HG03378 (cell line): ENCODE data around the gene CRKL.

ENCODE experiments used
- ATAC-seq: cut with Tn5 transposase; IDR thresholded peaks from one replicate; pipeline ENCODE4 v1.9.1; 2021; ENCODE audit warnings: mild to moderate bottlenecking, moderate library complexity; ENCODE audit not compliant: unreplicated experiment

The CRKL gene

DNA sequence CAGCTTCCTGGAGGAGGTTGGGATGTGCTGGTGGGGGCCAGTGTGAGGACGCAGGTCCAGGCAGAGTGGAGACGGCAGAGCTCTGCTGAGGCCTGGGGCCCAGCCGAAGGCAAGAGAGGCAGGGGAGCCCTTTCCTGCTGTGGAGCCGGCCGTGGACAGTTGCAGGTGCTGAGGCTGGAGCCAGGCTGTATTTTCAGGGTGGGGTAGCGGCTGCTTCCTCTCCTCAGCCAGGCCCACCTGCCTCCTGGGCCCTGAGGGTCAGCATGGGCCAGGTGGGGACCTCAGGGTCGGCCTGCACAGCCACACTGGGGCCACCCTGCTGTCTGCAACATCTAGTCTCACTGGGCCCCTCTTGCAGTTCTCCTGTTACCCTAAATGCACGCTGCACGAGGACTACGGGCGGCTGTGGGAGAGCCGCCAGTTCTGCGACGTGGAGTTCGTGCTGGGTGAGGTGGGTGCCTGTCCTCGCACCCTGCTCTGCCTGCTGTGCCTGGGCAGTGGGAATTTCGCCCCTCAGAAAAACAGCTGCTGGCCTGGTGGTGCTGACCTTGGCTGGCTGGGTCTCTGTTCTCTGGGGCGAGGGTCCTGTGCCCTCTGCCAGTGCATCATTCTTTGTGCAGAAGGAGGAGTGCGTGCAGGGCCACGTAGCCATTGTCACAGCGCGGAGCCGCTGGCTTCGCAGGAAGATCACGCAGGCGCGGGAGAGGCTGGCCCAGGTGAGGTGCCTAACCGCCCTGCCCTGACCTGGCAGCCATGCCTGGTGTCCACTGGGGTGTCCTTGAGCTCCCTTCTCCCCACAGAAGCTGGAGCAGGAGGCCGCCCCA, 76.3 kb downstream of the CRKL start:
- no peak for ATAC-seq

DNA sequence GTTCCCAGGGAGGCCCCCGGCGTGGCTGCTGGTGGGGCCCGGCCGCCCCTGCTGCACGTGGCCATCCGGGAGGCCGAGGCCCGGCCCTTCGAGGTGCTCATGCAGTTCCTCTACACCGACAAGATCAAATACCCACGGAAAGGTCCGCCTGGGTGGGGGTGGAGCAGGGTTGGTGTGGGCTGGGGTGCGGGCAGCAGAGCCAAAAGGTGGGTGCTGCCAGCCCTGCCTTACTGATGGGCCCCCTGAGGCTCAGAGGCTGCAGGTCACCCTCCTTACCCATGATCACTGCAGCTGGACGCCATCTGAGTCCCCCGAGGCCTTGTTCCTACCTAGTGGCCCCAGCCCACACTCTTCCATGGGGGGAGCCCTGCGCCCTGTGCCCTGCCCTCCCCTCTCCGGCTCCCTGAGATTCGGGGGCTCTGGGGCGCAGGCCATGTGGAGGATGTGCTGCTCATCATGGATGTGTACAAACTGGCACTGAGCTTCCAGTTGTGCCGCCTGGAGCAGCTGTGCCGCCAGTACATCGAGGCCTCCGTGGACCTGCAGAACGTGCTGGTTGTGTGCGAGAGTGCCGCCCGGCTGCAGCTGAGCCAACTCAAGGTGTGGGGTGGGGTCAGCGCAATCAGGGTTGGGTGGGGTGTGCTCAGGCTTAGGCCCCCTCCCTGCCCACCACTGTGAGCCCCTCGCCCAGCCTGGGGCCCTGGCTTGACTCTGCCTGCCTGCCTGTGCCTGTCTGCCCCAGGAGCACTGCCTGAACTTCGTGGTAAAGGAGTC, 77.1 kb downstream of the CRKL start:
- no peak for ATAC-seq

DNA sequence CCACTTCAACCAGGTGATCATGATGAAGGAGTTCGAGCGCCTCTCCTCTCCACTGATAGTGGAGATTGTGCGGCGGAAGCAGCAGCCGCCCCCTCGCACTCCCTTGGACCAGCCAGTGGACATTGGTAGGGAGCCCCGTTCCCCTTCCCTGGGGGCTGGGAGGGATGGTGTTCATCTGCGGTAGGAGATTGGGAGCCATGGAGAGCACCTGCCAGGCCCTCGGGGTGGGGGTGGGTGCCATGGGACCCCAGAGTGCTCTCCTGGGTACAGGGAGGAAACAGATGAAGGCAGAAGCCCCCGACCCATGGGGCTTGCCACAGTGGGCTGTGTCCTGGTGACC, 77.7 kb downstream of the CRKL start:
- no peak for ATAC-seq

DNA sequence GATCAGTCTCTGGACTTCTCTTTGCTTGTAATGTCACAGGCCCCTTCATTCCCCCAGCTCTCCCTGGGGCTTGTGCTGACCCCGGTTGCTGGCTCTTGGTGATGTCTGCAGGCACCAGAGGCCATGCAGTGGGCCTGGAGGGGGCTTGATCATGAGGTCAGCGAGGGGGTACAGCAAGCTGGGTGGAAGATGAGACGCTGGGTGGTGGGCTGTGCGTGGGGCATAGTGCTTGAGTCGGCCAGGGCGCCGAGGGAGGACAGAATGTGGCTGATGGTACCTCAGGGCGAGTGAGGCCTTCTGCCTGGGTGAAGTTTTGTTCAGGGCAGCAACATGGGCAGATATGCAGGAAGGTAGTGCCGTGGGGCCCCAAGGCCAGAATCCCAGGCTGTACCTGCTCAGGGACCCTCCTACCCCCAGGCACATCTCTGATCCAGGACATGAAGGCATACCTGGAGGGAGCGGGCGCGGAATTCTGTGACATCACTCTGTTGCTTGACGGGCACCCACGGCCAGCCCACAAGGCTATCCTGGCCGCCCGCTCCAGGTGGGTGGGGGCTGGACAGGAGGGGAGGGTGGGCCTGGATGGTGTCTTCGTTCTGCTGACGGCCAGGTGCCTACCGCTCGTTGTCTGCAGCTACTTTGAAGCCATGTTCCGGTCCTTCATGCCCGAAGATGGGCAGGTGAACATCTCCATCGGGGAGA, 78.3 kb downstream of the CRKL start:
- no peak for ATAC-seq

DNA sequence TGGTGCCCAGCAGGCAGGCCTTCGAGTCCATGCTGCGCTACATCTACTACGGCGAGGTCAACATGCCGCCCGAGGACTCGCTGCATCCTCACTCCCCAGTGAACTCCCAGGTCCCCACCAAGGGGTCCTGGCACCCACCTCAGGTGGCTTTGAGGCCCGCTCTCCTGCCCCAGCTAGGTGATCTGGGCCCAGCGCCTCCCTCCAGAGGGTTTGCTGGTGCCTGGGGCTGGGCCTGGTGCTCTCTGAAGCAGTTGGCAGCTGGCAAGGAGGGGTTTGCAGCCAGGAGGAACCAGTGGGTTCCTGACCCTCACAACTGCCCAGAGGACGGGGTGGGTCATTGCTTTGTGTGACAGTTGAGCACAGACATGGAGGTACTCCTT, 78.8 kb downstream of the CRKL start:
- ATAC-seq: no peak

DNA sequence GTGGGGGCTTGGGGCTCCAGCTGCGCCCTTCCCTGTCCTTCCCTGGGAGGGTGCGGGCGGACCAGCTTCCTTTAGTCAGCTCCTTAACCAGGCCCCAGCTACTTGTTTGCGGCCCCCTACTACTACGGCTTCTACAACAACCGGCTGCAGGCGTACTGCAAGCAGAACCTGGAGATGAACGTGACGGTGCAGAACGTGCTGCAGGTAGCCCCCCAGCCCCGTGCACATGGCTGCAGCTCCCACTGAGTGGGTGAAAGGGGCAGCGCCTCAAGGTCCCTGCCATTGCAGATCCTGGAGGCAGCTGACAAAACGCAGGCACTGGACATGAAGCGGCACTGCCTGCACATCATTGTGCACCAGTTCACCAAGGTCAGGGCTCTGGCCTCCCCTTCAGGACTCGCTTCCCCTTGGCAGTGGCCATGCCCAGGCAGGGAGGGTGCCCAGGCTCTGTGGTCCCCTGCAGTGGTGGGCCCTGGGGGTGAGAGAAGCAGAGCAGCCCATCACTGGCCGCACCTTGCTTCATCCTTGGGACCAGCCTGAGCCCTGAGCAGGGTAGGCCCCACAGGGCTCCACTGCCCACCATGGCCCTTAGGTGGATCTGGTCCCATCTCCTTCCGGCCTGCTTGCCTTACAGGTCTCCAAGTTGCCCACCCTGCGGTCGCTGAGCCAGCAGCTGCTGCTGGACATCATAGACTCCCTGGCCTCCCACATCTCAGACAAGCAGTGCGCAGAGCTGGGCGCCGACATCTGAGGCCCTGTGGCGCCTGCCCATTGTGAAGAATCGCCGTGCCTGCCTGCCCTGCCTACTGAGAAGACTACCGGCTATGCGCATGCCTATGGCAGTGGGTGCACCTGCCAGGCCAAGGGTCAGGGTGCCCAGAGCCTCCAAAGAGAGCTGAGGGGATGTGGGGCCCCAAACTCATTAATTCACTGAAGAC, 79.7 kb downstream of the CRKL start:
- no peak for ATAC-seq

DNA sequence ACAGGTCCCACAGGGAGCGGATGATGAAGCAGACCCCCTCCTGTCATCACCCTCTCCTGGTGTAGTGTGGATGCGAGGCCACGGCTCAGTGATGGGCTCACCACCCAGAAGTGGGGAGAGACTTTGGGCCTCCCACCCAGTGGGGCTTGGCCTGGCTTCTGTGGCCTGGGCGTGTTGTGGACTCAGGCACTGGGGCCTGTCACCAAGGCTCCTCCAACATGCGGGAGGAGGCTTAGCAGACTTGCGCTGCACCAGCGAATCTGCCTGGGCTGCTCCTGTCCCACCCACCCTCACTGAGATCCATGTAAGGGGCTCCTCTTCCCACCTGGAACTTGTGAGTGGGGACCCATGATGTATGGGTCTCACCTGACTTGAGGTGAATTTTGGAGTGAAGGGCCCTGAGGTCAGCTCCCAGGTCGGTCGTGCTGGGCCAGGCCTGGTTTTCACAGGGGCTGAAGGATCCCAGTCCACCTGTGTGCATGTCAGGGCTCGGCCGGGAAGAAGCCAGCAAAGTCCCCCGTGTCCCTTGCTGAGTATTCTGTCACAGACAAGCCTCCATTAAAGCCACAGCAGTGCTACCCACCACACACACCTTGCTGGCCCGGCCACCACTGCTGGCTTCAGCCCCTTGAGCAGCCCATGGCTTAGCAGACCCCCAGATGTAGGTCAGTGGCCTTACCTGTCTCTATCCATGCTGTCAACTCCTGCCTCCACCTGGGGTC, 80.5 kb downstream of the CRKL start:
- no peak for ATAC-seq

DNA sequence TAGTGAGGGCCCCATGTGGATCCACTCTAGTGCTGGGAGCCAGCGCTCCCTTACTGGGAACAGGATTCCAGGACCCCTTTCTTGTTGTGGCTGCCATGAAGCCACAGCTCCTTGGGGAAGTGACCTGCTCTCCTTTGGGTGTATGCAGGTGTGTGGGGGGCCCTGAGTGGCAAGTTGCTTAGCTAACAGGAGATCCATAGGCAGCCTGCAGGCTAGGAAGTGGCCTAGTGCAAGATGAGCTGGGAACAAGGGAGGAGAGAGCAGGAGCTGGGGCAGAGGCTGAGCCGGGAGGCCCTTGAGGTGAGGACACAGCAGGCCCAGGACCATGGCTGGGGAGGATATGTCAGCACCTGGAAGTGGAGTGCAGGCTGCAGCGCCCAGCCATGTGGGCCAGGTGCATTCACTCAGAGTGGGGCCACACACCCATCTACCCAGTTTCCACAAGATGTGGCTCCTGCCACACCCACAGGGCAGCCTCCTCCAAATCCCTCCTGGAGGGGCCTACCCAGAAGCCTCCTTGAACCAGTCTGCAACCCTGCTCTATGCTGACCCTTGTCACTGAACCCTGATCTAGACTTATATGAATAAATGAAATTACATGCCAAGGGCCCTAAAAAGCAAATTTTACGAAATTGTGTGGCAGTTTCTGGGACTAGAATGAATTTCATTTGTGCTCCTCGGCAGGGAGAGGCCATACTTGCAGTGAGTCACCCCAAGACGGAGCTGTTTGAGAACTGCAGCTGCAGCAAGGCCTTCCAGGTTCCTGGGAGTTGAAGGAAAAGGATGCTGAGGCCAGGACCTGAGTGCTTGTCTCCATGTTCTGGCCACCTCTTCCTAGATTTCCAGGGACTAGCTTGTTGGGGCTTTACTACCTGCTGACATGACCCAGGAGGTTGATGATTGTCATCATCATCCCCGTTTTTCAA, 81.5 kb downstream of the CRKL start:
- ATAC-seq: no peak

DNA sequence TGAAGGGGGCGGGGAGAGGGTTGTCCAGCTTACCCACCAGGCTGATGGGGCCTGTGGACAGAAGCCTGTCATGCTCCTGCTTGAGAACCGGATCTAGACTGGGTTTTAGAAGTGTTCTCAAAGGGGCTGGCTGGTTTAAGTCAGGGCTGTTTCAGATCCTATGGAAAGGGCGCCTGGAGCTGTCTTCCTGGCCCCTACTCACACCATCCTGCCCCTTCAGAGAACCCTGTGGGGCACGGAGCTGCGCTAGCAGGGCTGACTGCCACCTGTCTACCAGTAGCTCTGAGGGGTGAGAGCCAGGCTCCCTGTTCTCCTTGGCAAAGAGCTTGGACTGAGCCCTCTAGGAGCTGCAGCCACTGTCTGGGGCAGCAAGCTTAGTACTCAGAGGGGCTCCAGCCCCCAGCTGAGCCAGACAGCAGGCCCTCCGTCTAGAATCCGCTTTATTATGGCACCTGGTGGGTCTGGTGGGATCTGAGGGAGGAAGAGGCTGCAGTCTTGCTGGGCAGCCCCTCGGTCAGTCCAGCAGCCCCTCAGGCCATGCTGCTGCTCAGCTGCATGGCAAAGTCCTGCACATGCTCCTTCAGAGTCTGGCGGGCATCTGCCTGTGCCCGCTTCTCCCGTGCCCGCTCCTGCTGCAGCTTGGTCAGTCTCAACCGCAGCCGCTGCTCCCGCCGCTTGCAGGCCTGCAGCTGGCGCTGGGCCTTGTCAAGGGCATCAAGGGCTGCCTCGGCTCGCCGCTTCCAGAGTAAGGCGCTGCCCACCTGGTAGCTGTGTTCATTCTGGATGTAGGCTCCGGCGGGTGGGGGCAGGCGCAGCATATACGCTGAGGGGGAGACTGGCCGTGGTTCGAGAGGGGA, 82.4 kb downstream of the CRKL start:
- ATAC-seq: no peak

DNA sequence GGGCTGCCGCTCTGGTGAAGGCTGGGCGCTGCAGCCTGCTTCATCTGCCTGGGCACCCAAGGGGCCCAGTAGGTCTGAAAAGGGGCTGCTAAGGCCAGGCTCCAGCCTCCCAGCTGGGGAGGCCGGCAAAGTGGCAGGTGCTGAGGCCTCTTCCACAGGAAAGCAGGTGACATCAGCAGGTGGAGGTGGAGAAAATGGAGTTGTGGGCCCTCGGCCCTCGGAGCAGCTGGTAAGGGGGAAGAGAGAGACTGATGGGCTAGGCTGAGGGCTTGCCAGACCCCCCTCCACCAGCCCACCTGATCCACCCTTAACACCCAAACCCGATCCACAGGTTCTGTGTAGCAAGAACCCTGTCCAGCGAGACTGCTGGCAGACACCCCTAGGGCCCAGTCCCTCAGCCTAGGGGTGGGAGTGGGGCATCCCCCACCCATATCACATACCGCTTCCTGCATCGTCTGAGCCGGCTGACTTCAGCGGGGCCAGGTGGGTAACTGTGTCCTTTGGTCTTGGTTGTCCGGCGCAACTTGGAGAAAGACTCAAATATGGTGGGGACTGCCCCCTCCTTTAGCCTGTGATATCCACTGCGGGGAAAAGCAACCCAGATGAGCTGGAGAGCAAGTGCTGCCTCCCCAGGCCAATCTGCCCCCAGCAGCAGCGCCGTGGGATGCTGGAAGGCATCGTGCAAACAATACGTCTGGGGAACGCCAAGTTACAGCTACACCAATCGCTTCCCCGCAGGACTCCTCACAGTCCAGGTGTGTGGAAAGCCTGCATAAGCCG, 83.2 kb downstream of the CRKL start:
- no peak for ATAC-seq

DNA sequence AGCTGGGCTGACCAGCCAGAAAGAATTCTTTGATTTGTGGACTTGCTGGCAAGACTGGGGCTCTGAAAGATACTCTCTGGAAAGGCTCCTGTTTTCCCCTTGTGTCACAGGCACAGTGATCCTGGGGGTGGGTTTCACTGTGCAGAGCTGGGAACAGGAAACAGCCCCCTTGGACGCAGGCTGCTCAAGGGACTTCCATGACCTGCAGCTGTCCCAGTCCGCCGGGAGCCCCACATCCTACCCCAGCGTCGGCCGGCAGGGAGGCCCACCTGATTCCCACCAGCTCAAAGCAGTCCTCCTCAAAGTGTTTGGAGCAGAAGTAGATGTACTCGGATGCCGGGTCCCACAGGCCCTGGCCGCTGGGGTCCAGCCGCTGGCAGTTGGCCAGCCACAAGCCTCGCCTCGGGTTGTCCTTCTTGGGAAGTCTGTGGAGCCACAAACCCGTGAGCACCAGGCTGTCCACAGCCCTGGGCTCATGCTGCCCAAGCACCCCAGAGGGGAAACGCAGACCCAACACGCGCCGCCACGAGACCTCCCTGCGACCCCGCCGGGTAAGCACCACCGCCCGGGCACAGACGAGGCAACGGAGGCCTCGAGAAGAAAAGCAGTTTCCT, 83.9 kb downstream of the CRKL start:
- no peak for ATAC-seq

DNA sequence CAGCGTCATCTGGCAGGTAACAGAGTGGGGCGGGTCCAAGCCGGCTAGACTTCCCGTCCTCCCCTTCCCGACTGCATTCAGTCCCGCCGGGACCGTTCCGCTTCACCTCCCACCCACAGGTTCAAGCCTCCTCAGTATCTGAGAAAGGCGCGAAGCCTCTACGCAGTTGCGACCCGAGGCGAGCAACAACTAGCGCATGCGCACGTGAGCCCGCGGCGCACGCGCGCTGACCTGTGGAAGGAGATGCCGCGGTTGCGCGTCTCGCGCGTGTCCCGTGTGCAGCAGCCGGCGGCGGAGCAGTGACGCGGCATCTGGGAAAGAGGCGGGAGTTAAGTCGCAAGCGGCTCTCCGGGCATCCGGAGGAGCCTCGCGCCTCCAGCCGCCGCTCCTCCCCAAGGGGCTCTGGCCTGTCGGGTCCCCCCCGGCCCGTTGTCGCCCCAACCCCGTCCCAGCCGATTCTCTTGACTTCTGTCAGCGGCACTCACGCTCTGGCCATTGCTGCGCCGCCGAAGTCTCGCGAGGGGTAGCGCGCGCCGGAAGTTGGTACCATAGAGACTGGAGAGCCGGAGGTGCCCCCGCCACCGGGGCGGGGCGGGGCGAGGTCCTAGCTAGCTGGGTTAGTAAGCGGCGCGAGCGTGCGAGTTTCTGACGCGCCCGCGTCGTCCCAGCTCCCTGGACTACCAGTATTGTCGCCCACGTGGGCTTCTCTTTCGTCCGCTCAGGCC, 84.6 kb downstream of the CRKL start, which contains the start of gene THAP7:
Gene THAP7 (minus strand): TSS at position 518 of the 725 bp plus-strand sequence. CDS start 207 bp downstream, at position 311.
- ATAC-seq: peak; percentile 69
